Measurements from ENCODE around the gene GPR27.

GRCh38 chr3:71760140-71760539, 6.5 kb downstream of the GPR27 start:
- no peak for TF ChIP-seq POLR2AphosphoS5 (IDR thresholded peaks at IDR 0.05)
- TF ChIP-seq, protein P1, sequence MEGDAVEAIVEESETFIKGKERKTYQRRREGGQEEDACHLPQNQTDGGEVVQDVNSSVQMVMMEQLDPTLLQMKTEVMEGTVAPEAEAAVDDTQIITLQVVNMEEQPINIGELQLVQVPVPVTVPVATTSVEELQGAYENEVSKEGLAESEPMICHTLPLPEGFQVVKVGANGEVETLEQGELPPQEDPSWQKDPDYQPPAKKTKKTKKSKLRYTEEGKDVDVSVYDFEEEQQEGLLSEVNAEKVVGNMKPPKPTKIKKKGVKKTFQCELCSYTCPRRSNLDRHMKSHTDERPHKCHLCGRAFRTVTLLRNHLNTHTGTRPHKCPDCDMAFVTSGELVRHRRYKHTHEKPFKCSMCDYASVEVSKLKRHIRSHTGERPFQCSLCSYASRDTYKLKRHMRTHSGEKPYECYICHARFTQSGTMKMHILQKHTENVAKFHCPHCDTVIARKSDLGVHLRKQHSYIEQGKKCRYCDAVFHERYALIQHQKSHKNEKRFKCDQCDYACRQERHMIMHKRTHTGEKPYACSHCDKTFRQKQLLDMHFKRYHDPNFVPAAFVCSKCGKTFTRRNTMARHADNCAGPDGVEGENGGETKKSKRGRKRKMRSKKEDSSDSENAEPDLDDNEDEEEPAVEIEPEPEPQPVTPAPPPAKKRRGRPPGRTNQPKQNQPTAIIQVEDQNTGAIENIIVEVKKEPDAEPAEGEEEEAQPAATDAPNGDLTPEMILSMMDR (IDR thresholded peaks at IDR 0.05): no peak

Data from prostate gland (tissue), 2 donors.